ENCODE measurements around the gene PF4V1.

The PF4V1 gene

DNA sequence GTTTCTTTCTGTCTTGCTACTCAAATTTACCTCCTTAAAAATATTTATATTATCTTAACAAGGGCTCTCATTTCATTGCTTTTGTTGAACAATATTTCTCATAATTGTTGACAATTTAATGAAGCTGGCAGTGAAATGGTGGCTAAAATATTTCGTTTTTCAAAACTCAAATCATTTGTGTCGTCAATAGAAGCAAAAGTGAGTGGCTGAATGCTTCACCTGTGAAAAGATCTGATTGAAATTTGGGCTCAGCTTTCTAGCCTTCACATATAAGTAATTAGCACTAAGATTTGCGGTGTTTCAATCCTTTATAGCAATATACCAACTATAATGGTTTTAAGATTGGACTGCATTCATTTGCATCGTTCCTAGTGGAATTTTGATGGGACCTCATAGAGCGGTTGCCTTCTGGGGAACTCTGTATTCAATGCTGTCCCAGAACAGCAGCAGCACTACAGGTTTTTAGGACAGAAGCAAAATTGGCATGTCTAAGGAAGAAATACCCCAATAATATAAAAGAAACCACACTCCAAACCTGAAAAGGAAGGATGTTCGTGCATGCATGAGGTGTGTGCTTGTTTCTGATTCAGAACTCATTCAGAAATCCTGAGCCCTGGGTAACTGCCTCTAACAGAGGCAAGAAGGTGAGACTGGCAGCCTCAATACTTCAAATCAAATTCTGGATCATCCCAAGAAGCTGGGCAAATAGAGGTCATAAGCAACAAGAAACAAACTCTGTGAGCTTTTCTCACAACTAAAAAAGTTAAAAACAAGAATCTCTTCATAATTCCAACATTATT, 18.6 kb downstream of the PF4V1 start:
- POLR2A ChIA-PET: no interaction called here
- no peak for DNase-seq (ENCODE audit: extremely low spot score)
- TF ChIP-seq, protein P1, sequence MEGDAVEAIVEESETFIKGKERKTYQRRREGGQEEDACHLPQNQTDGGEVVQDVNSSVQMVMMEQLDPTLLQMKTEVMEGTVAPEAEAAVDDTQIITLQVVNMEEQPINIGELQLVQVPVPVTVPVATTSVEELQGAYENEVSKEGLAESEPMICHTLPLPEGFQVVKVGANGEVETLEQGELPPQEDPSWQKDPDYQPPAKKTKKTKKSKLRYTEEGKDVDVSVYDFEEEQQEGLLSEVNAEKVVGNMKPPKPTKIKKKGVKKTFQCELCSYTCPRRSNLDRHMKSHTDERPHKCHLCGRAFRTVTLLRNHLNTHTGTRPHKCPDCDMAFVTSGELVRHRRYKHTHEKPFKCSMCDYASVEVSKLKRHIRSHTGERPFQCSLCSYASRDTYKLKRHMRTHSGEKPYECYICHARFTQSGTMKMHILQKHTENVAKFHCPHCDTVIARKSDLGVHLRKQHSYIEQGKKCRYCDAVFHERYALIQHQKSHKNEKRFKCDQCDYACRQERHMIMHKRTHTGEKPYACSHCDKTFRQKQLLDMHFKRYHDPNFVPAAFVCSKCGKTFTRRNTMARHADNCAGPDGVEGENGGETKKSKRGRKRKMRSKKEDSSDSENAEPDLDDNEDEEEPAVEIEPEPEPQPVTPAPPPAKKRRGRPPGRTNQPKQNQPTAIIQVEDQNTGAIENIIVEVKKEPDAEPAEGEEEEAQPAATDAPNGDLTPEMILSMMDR (IDR thresholded peaks at IDR 0.05; ENCODE audit: control extremely low read depth, extremely low read depth, low read depth, missing control alignments): no peak
- CTCF ChIA-PET: interaction anchor here (1.0 to 2.0 kb wide), 2 partner anchors 9 to 12 kb away, joined by 3 to 5 read pairs; no protein-coding TSS in a partner anchor

DNA sequence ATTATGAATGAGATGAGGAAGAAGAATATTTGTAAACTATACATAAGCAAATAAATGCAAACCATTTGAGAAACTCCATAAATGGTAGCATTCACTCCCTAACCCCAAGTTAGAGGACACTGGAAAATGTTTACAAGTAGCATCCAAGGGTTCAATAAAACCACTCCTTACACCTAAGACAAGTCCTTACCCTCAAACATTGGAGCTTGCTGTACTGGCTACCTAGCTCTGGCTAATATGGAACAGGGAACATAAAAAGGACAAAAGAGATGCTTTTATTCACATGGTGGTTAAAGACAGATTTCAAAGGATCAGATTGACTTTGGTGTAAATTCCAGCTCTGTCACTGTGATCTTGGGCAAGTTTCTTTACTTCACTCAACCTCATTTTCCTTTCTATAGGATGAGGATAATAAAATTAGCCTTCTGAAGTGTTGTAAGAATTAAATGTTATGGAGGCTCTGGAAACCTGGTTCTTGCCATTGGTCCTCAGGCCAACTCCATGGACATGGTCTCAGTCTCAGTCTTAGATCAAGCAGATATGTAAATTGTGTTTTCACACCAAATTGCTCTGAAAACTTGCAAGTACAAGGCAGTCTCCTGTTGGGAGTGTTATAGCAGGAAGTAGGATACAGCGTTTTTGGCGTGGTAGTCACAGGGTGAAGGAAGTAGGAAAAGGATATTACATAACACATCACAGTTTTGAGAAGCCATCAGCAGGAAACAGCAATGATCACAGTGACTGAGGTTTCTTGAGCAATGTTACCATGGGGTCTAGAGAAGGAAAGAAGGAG, 19.4 kb downstream of the PF4V1 start:
- ChIA-PET CTCF (interaction anchor here (1.0 to 2.0 kb wide), 3 partner anchors 10 to 13 kb away, joined by 3 to 5 read pairs (median 4); no protein-coding TSS in a partner anchor), POLR2A (no interaction called here)
- DNase-seq (ENCODE audit: extremely low spot score): no peak
- TF ChIP-seq, protein P1 (IDR thresholded peaks at IDR 0.05; ENCODE audit: control extremely low read depth, extremely low read depth, low read depth, missing control alignments): no peak

DNA sequence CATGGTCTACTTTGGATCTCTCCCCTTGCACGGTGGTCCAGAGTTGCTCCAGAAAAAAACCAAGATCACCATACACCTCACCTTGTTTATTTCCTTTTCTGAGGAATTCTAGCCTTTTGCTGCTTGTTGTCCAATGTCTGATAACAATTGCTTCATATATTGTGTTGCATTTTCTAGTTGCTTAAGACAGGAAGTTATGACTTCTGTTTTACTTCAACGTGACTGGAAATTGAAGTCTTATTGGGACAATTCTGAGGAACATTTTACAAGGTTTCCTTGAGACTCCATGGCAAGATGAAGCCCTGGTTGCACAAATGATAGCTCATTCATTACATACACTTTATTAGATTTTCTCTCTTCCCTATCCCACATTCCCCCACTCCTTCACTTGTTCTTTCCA, 21.3 kb downstream of the PF4V1 start:
- POLR2A ChIA-PET: no interaction called here
- no peak for DNase-seq (ENCODE audit: extremely low spot score)
- TF ChIP-seq, protein P1 (IDR thresholded peaks at IDR 0.05; ENCODE audit: control extremely low read depth, extremely low read depth, low read depth, missing control alignments): no peak
- CTCF ChIA-PET: interaction anchor here (1.0 to 2.6 kb wide), 3 partner anchors 9 to 13 kb away, joined by 3 to 10 read pairs (median 4); no protein-coding TSS in a partner anchor

DNA sequence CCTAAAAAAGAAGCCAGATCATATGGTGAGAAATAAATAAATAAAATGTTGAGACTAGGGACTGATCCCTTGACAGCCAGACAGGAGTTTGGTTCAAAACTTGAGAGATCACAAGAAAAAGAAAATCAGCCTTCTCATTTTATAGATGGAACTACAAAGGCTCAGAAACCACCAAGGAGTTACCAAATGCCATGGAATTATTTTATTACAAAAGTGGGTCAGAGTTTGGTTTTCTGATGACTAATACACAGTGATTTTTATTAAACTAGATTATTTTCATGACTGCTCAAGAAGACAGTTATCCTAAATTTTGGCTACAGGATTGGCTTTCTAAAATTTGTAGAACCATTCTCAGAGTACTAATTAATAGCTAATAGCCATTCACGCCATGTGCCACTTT, 22.3 kb downstream of the PF4V1 start:
- DNase-seq (ENCODE audit: extremely low spot score): no peak
- TF ChIP-seq, protein P1 (IDR thresholded peaks at IDR 0.05; ENCODE audit: control extremely low read depth, extremely low read depth, low read depth, missing control alignments): no peak
- POLR2A ChIA-PET: no interaction called here
- CTCF ChIA-PET: interaction anchor here (2.6 kb wide), 1 partner anchor 11 kb away, joined by 10 read pairs; no protein-coding TSS in a partner anchor

DNA sequence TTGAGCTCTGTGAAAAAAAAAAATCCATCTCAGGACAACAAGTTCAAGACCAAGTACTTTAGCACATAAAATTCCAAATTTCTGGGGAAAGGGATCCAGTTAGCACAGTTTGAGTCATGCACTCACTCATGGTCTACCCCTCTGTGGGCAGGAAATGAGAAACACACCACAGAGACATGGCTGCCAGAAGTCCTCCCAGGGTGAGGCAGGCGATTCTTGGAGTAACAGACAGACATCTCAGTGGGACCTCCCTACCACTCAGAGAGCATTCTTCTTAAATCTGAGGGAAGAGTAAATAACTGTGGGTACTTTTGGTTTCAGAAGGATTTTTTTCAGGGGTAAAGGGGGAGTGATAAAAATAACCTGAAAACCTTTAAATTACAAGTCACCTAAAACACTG, 30.2 kb downstream of the PF4V1 start:
- POLR2A ChIA-PET: no interaction called here
- CTCF ChIA-PET: interaction anchor here (1.3 kb wide), 1 partner anchor 10 kb away, joined by 4 read pairs; no protein-coding TSS in a partner anchor
- TF ChIP-seq, protein P1 (IDR thresholded peaks at IDR 0.05; ENCODE audit: control extremely low read depth, extremely low read depth, low read depth, missing control alignments): no peak
- no peak for DNase-seq (ENCODE audit: extremely low spot score)

DNA sequence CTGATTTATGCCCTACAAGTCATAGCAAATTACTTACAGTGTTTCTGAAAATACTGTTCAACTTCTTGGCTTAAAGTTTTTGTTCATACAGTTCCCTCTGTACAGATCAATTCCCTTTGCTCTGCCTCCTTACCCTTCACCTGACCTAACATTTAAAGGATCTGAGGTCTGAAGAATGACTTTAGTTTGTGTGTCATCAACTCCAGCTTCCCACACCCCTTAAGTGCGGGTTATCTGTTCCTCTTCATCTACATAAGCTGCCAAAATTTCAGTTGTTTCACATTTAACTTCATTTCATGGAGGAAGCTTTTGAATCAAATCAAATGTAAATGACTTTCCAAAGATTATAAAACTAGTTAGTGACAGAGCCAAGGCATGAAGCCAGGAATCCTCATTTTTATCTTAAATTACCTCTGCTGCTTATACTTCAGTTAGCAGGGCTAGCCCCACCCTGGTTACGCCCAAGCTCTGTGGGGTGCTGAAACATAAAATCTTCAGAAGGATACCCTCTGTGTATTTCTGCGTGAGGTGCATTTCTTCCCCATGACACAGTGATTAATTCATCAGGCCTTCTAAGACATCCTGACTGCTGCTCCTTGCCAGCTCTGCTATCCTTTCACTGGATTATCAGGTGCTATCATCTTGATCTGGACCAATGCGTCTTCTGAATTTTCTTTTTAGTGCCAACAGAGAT, 32.6 kb downstream of the PF4V1 start:
- TF ChIP-seq, protein P1 (IDR thresholded peaks at IDR 0.05; ENCODE audit: control extremely low read depth, extremely low read depth, low read depth, missing control alignments): no peak
- no peak for DNase-seq (ENCODE audit: extremely low spot score)
- CTCF ChIA-PET: interaction anchor here (1.3 to 2.9 kb wide), 2 partner anchors 15 to 35 kb away, joined by 4 to 6 read pairs; no protein-coding TSS in a partner anchor
- POLR2A ChIA-PET: no interaction called here

Measured in GM10248 (cell line).